HUES64 (cell line): Measurements from ENCODE around the gene LPAR1.

Experiments
- H3K27ac ChIP-seq: 2 replicates; pipeline ENCODE4 v1.7.0; 2013; ENCODE audit warnings: low read depth, low read length, inconsistent platforms
- H3K27me3 ChIP-seq: 2 replicates; pipeline ENCODE4 v1.6.1; 2013; ENCODE audit warnings: mild to moderate bottlenecking, low read length; ENCODE audit not compliant: insufficient read depth
- H3K36me3 ChIP-seq: 2 replicates; pipeline ENCODE4 v1.6.1; 2013; ENCODE audit warnings: mild to moderate bottlenecking, low read length; ENCODE audit not compliant: insufficient read depth
- H3K4me1 ChIP-seq: 2 replicates; pipeline ENCODE4 v1.6.1; 2013; ENCODE audit warnings: mild to moderate bottlenecking, low read length, moderate library complexity; ENCODE audit not compliant: insufficient read depth
- H3K4me3 ChIP-seq: 2 replicates; pipeline ENCODE4 v1.5.1; 2013; ENCODE audit warnings: mild to moderate bottlenecking, low read length, moderate library complexity
- H3K9ac ChIP-seq: 2 replicates; pipeline ENCODE4 v1.6.1; 2013; ENCODE audit warnings: mild to moderate bottlenecking, low read depth, low read length
- H3K9me3 ChIP-seq: 2 replicates; pipeline ENCODE4 v1.6.1; 2013; ENCODE audit warnings: low read depth, low read length; ENCODE audit not compliant: insufficient read depth
- WGBS: fragments of 150-250, 120-280 bp; methylation state at CpG from one replicate; pipeline ENCODE4 v1.1.7; 2013; ENCODE audit warnings: missing lambda C conversion rate; 5-methylcytosine and 5-hydroxymethylcytosine counted together

LPAR1 gene

DNA sequence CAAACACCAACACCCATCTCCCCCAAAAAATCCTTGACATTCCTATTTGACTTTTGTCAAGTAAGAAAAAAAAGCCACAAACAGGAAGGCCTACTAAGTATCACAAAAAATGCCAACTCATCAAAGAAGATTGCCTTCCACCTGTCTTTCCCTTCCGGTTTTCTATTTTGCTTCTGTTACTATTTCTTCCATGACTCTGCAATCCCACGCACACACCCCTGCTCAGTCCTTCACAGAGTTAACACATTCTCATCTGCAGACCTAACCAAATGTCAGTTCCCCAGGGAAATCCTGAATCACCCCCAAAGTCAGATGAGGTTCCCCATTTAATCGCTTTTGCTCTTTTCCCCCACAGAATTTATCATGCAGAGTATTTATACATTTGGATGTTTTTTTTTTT, 15.1 kb downstream of the LPAR1 start:
- 93% methylated on average over 3 of the region's 3 CpGs for WGBS
- Histone ChIP-seq H3K36me3 (no peaks in the 10 kb centered on the region), H3K27me3 (no peaks in the 10 kb centered on the region), H3K27ac (no peak overlapping the region), H3K4me1 (no peaks in the 10 kb centered on the region), H3K4me3 (no peak overlapping the region), H3K9me3 (no peaks in the 10 kb centered on the region), H3K9ac (no peak overlapping the region)

DNA sequence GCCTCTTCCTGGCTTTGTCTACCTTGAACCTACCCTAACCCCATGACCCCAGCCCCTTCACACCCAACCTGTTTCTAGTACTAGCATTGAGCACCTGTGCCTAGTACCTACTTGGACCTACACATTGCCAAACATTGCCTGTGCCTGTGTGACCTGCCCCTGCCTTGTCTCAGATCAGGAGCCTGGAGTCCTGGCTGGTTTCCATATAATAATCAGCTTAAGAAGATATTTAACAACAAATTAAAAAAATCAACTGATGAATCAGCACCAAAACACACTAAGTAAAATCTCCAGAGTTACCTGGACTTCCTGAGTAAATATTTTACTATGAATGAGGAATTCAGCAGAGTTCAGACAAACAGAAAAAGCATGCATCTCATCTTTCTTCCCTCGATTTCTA, 17.7 kb downstream of the LPAR1 start:
- no peaks in the 10 kb centered on the region for H3K27me3 ChIP-seq
- no peak overlapping the region for H3K9ac ChIP-seq
- WGBS, result 100% methylated on average over 1 of the region's 1 CpG
- no peaks in the 10 kb centered on the region for H3K9me3 ChIP-seq
- H3K36me3 ChIP-seq, result no peaks in the 10 kb centered on the region
- no peaks in the 10 kb centered on the region for H3K4me1 ChIP-seq
- H3K27ac ChIP-seq, result no peak overlapping the region
- no peak overlapping the region for H3K4me3 ChIP-seq

DNA sequence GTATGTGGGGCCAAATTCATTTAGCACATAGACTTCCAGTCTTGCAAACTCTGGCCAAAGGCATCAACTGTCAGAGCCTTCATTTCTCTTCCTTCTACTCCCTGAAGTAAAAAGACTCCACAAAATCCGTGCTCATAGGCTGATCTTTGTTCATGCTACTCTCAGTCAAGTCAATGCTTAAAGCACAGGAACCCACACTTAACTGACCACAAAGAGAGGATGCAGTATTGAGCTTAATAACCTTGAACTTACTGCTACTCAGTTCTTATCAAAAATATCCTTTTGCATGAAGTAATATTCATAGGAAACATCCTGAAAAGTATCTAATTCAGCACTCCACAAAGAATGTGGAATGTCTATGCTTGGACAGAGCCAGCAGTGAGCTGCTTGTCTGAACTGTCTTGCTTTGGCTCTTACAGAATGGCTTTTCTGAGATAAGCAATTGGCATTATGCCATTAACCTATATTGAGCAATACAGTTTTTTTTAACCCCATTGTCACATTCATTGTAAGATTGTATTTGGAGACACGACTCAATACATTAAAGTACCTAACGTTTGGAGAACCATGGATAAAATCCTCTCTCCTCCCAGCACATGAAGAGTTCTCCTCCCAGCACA, 21.7 kb downstream of the LPAR1 start:
- WGBS, result 92% methylated on average over 3 of the region's 3 CpGs
- Histone ChIP-seq H3K9me3 (no peaks in the 10 kb centered on the region), H3K4me1 (no peaks in the 10 kb centered on the region), H3K27ac (no peak overlapping the region), H3K36me3 (no peaks in the 10 kb centered on the region), H3K4me3 (no peak overlapping the region), H3K9ac (no peak overlapping the region), H3K27me3 (no peaks in the 10 kb centered on the region)

DNA sequence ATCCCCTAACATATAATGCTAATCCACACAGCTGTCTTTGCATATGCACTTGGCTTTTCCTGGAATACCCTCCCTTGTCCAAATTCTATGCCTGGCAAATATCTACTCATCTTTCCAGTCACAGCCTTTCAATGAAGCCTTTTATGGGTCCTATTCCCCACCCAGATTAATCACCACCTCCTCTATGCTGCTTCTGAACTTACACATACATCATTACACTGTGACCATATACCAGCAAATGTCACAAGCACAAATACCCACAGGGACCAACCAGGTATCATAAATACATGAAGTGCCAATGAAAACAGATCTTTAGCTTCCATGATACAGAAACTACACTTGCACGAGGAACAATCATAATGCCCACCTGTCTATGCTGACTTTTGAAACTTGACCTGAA, 22.3 kb downstream of the LPAR1 start:
- WGBS, result 89% methylated on average over 1 of the region's 1 CpG
- H3K36me3 ChIP-seq, result no peaks in the 10 kb centered on the region
- H3K9me3 ChIP-seq, result no peaks in the 10 kb centered on the region
- H3K4me3 ChIP-seq, result no peak overlapping the region
- no peak overlapping the region for H3K27ac ChIP-seq
- no peaks in the 10 kb centered on the region for H3K4me1 ChIP-seq
- no peak overlapping the region for H3K9ac ChIP-seq
- H3K27me3 ChIP-seq, result no peaks in the 10 kb centered on the region

DNA sequence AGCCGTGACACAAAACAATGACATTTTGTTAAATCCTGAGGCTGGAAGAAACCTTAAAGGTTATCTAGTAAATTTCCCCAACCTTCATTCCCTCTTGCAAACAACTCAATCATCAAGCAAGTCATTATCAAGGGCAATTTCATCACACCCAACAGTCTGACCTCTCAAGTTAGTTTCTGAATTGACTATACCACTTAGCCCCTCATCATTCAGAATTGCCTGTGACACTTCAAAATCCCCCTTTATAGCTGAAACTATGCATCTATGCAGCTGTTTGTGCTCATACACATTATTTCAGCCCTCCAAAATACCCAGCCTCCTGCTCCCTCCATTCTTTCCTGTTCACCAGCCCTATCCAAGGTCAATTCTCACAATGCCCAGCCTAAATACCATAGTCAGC, 24.6 kb downstream of the LPAR1 start:
- Histone ChIP-seq H3K4me1 (no peaks in the 10 kb centered on the region), H3K36me3 (no peaks in the 10 kb centered on the region)
- 100% methylated on average over 1 of the region's 1 CpG for WGBS

DNA sequence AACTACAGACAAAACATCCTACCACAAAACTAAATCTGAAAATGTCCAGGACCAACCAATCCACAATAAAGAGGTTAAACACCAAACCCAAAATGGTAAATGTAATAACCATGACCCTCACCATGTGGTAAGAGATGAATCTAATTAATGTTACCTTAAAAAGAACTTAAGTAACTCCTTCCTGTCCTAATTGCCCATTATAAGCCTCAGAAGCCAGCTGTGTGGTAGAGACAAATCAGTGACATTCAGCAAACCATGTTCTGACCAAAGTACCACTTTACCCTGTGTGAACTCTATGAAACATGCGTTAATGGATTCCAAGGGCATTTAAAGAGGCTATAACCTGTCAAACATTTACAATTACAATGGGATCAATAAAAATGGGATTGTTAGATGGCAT, 25.0 kb downstream of the LPAR1 start:
- H3K9ac ChIP-seq, result no peak overlapping the region
- H3K4me3 ChIP-seq, result no peak overlapping the region
- WGBS, result 100% methylated on average over 1 of the region's 1 CpG
- H3K4me1 ChIP-seq, result no peaks in the 10 kb centered on the region
- no peaks in the 10 kb centered on the region for H3K27me3 ChIP-seq
- H3K36me3 ChIP-seq, result no peaks in the 10 kb centered on the region
- no peaks in the 10 kb centered on the region for H3K9me3 ChIP-seq
- H3K27ac ChIP-seq, result no peak overlapping the region

More for the DNA sequence above, 24.6 kb downstream of the LPAR1 start:
- H3K4me3 ChIP-seq, result no peak overlapping the region
- no peaks in the 10 kb centered on the region for H3K27me3 ChIP-seq
- H3K27ac ChIP-seq, result no peak overlapping the region
- H3K9ac ChIP-seq, result no peak overlapping the region
- H3K9me3 ChIP-seq, result no peaks in the 10 kb centered on the region

DNA sequence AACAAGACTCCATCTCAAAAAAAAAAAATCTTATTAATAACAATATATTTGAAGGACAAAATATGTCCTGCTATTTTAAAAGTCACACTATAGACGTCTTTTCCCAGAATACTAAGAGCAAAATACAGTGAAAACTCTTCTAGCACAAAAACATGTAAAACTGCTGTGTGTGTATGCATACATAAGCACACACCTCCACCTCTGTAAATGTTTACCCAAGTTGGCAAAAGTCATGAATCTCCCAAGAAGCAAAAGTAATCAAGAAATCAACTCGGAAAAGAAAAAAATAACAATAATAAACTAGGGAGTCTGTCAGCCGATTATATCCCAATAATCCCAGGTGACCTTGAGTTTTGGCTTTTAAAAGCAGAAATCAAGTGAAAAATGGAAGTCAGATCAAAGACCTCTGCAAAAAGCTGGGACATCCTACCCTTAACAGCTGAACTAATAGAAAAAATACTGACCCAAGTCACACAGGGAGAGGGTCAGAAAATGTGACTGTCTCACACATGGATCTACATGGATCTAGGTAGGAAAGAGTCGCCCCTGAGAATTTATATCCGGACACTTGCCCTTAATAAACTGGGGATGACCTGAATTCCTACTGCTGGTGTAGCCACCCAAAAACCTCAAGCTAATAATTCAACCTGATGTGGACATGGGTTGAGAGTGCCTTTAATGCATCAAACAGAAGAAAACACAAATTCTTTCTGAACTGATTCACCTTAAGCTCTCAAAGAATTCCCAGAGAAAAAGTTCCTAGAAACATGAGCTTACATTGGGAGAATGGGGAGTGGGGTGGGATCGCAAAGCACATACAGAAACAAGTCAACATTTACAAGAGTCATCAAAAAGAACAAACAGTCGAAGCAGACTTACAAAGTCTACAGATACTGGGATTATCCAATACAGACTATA, 29.9 kb downstream of the LPAR1 start:
- Histone ChIP-seq H3K27me3 (no peaks in the 10 kb centered on the region), H3K4me3 (no peak overlapping the region), H3K9ac (no peak overlapping the region), H3K9me3 (no peaks in the 10 kb centered on the region), H3K27ac (no peak overlapping the region), H3K4me1 (peaks cover 4% of the 10 kb centered on the region; the same call in 1 of the 2 replicates), H3K36me3 (no peaks in the 10 kb centered on the region)
- WGBS, result 97% methylated on average over 5 of the region's 7 CpGs

DNA sequence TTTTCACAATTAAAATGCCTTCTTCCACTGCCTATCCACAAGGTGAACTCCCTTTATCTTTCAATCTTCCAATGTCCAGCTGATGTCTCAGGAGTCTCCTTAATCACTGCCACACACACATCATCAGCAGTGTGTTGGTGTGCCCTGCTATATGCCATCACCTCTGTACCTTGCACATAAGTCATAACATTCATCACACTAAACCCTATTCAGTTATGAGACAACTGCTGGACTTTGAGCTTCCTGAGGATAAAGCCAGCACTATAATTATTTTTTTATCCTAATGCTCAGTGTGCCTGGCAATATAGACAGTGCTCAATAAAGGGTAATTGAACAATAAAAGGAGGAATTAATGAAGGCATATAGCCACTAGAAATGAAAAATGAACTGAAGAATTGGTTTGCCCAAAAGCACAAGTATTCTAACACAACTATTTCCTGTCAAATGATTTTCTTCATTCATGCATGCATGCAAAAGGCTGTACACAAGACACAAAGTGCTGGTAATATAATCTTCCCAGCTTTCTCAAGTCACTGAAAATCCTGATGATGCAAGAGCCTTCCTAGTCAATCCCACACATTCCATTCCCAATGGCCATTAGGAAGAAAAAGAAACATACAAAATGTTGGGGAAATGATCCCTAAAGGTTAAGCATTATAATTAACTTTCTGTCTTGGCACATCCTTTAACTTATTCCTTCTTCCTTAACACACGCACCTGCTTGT, 32.4 kb downstream of the LPAR1 start:
- Histone ChIP-seq H3K9ac (no peak overlapping the region), H3K4me3 (no peak overlapping the region), H3K36me3 (no peaks in the 10 kb centered on the region), H3K27me3 (no peaks in the 10 kb centered on the region), H3K9me3 (no peaks in the 10 kb centered on the region), H3K4me1 (peaks cover 10% of the 10 kb centered on the region; the same call in 1 of the 2 replicates), H3K27ac (no peak overlapping the region)
- WGBS, result 95% methylated on average over 1 of the region's 1 CpG

DNA sequence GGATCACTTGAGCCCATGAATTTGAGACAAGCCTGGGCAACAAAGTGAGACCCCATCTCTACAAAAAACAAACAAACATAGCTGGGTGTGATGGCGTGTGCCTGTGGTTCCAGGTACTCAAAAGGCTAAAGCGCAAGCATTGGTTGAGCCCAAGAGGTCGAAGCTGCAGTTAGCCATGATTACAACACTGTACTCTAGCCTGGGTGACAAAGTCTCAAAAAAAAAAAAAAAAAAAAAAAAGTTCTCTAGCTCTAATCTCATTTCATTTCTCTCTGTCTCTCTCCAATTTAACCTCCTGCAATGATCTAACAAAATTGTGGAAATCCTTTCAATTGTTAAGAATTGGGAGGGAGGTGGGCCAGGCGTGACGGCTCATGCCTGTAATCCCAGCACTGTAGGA, 33.3 kb downstream of the LPAR1 start:
- H3K27me3 ChIP-seq, result no peaks in the 10 kb centered on the region

DNA sequence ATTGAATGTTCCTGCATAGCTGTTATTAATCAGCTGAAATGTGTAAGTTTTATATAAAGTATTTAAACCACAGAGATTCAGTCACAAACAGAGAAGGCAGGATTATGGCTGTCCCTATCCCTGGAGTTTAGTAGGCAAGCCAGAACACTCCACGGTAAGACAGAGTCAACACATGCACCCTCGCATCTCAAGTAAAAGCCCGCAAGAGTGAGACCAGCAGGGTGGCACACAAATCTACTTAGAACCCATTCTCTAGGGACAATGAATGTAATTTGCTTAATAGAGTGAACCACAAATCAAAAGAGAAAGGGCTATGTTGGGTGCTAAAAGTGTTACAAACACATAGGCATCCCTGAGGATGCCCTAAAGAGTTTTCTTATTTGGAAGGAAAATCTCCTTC, 35.1 kb downstream of the LPAR1 start:
- Histone ChIP-seq H3K27me3 (no peaks in the 10 kb centered on the region), H3K27ac (no peak overlapping the region), H3K9ac (no peak overlapping the region), H3K9me3 (no peaks in the 10 kb centered on the region), H3K36me3 (no peaks in the 10 kb centered on the region), H3K4me3 (no peak overlapping the region), H3K4me1 (peaks cover 10% of the 10 kb centered on the region; the same call in 1 of the 2 replicates)
- WGBS, result 69% methylated on average over 3 of the region's 3 CpGs

More for the DNA sequence above, 33.3 kb downstream of the LPAR1 start:
- Histone ChIP-seq H3K4me3 (no peak overlapping the region), H3K27ac (no peak overlapping the region), H3K9ac (no peak overlapping the region), H3K36me3 (no peaks in the 10 kb centered on the region), H3K4me1 (peaks cover 10% of the 10 kb centered on the region; the same call in 1 of the 2 replicates), H3K9me3 (no peaks in the 10 kb centered on the region)
- 95% methylated on average over 5 of the region's 5 CpGs for WGBS

DNA sequence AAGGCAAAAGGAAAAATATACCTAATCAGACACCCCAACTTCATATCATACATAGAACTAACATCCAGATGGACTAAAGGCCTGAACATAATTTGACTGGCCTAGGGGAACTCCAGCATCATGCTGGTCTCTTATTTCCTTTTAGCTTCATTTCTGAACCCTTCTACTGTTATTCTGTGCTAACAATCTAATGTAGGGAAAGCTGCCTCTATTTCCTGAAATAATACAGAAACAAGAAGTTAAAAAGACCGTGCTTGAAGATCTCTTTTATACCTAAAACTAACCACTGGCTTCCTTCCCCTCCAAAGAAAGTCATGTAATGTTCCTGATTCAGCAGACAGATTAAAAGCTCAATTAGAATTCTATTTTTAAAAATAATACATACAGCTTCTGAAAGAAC, 36.7 kb downstream of the LPAR1 start:
- Histone ChIP-seq H3K27me3 (no peaks in the 10 kb centered on the region), H3K9me3 (no peaks in the 10 kb centered on the region), H3K4me3 (no peak overlapping the region), H3K9ac (no peak overlapping the region), H3K36me3 (no peaks in the 10 kb centered on the region), H3K27ac (no peak overlapping the region), H3K4me1 (peaks cover 10% of the 10 kb centered on the region; the same call in 1 of the 2 replicates)
- 95% methylated on average over 1 of the region's 1 CpG for WGBS
